HG02763 (cell line): ENCODE data around the gene SH3BP1.
"Not testable (repeated sequence)": the region's sequence is repeated elsewhere in the genome, so short reads cannot be mapped to it uniquely, and the experiment has no call there.

Experiments used
- ATAC-seq: cut with Tn5 transposase; IDR thresholded peaks from one replicate; pipeline ENCODE4 v1.9.1; 2021; ENCODE audit warnings: mild to moderate bottlenecking, moderate library complexity; ENCODE audit not compliant: unreplicated experiment

Gene SH3BP1

DNA sequence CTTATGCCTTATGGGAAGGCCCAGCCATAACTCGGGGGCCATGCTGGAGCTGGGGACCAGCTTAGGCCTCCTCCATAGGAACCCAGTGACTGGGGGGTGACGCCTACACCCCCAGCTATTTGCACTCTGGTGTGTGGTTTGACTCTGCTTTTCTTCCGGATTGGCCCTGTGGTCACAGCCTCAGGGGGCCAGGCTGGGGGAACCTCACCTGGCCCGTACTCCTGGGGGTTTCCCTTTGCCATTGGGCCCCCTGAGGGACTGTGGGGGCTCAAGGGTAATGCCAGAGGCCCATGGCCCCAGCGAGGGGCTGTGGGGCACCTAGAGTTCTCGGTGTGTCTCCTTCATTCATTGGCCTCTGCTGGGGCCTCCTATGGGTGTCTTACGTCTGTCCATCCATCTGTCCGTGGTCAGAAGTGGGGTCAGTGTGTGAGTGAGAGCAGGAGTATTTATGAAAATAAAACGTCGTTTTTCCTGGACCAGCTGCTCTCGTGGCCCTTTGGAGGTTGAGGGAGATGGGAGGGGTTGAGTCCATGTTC, 6.3 kb upstream of the SH3BP1 start:
- ATAC-seq = peak; percentile 44

GRCh38 chr22:37633625-37634416, 5.6 kb upstream of the SH3BP1 start:
- ATAC-seq = peak; percentile 47

DNA sequence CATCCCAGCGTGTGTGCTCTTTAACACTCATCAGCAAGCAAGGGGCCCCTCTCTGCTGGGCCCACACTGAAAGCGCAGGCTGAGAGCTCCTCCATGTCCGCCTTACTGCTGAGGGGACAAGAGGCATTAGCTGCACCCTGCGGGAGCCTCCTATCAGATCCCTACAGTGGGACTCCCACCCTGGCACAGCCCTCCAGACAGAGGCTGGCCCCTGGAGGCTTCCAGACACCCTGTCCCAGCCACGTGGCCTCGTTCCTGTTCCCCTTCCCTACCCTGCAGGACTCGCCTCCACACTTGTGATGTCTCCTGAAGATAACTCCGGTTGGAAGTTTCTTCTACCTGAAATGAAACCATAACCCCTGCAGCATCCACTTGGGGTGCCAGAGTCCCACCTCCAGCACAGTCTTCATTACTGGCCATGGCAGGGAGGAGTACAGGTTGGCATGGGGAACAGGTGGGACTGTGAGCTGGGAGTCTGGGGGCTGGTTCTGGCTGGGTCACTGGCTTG, 5.0 kb upstream of the SH3BP1 start:
- ATAC-seq = no peak

GRCh38 chr22:37635157-37635556, 4.3 kb upstream of the SH3BP1 start:
- ATAC-seq = no peak

GRCh38 chr22:37636186-37636948, 3.1 kb upstream of the SH3BP1 start:
- no peak for ATAC-seq

GRCh38 chr22:37636949-37637273, 2.6 kb upstream of the SH3BP1 start:
- no peak for ATAC-seq

DNA sequence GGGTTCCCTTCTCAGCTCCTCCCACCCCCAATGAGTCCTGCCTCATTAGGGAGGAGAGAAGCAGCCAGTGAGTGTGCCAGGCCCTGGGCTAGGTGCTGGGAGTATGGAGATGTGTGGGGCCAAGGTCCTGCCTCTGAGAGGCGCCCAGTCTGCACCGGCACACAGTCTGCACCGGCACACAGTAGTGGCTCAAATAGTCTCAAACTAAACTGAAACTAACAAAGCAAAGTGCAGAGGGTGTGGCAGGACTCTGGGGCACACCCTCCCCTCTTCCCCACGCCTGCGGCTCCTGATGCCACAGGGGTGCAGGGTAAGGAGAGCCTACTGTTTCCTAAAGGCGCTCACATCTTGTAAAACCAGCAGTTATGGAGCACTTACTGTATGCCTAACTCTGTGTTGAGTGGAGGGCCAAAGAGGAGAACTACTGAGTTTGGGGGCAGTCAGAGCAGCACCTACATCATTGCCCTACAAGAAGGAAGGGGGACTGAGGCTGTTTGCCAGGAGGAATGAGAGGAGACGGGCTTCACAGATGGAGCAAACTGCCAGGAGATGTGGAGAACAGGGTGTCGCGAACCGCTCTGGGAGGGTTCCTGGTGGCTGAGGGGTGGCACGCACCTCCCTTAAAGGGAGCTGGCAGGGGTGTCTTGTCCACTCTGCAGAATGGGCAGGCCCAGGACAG, 939 bp upstream of the SH3BP1 start:
- no peak for ATAC-seq

DNA sequence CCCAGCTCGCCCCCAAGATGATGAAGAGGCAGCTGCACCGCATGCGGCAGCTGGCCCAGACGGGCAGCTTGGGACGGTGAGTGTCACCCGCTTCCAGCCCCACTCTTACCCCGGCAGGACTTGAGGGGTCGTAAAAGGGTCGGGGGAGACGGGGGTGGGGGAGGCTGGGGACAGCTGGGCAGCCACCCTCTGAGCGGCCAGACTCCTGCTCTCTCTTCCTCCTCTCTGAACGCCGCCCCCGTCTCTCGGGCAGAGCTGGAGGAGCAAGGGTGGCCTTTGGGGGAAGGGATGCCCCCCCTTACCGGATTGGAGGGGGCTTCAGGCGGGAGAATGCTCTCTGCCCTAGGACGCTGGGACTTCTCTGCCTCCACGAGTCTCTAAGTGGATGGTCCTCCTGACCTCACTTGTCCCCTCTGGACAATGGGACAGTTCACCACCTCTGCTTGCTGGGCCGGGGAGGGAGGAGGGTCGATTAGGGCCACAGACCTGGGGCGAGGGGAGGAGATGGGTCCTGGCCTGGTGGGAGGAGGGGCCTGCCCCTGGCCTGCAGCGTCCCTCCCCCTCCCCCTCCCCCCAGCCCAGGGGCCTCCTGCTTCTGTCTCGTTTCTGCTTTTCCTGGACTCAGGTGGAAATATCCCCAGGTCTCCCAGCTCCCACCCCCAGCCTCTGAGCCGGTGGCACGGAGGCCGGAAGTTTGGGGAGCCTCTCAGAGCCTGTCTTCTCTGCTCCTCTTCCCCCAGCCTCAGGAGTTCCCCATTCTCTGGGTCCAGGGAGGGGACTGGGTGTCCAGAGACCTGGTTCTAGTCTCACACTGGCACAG, 512 bp downstream of the SH3BP1 start:
- no peak for ATAC-seq

- no peak for ATAC-seq
Observed at GRCh38 chr22:37640591-37641560, 1.4 kb downstream of the SH3BP1 start.

GRCh38 chr22:37641561-37641949, 2.1 kb downstream of the SH3BP1 start:
- ATAC-seq = no peak

GRCh38 chr22:37643225-37643847, 3.9 kb downstream of the SH3BP1 start:
- no peak for ATAC-seq

GRCh38 chr22:37647317-37647716, 7.8 kb downstream of the SH3BP1 start:
- no peak for ATAC-seq

GRCh38 chr22:37647928-37648327, 8.5 kb downstream of the SH3BP1 start:
- no peak for ATAC-seq

DNA sequence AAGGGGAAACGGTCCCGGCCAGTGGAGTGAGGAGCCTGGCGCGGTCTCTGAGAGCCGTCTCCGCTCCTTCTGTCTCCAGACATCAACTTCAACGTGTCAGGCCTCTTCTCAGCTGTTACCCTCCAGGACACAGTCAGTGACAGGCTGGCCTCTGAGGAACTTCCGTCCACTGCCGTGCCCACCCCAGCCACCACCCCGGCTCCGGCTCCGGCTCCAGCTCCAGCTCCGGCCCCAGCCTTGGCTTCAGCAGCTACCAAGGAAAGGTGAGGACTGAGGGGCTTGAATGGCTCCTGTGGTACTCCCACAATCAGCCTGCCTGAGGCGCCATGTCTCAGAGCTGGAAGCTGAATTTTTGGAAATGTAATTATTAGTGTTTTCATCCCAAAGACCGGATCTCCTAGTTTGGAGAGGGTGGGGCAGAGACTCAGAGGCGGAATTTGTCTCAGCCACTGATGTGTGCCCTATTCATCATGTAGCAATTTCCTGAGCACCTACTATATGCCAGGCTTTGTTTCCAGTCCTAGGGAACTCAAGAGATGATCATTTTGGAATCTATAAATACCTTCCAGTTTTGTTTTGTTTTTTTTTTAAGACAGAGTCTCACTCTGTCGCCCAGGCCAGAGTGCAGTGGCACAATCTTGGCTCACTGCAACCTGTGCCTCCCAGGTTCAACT, 11.1 kb downstream of the SH3BP1 start:
- no peak for ATAC-seq

- ATAC-seq = no peak
Observed at GRCh38 chr22:37654563-37655251, 15.2 kb downstream of the SH3BP1 start.

- ATAC-seq = no peak
Observed at GRCh38 chr22:37655252-37655563, 15.7 kb downstream of the SH3BP1 start.

- not testable (repeated sequence) for ATAC-seq
Observed at GRCh38 chr22:37656583-37656982, 17.1 kb downstream of the SH3BP1 start.

DNA sequence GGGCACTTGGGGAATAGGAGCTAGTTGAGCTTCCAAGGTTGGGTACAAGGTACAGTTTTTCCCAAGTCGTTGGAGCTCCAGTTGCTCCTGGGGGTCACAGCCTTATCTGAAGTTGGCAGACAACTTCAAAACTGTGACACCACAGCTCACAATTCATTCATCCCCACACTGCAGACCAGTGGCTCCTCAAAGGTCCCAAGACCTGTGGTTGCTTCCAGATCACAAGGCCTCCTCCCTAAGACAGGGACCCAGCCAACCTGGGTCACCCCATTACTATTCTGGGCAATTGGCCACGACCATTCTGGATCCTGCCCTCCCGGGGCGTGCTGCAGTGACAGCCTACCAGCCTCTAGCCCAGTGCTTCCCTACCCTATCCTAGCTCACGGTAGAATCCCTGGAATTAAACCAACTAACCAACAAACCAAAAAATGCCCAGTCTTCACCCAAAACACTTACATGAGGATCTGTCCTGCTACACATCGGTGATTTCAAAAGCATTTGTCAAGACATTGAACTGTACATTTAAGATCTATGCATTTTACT, 18.2 kb downstream of the SH3BP1 start:
- no peak for ATAC-seq
